Endometrial microvascular endothelial cells (primary cell): ENCODE results near the gene FSTL1. TPM values are rescaled to one million over a fixed set of nuclear protein-coding genes. Genes with fewer than 3 reads are reported as not detected.
"Not testable (repeated sequence)": the region's sequence is repeated elsewhere in the genome, so short reads cannot be mapped to it uniquely, and the experiment has no call there.

Experiments used
- in situ Hi-C: cut with HindIII; loops from 2 replicates; pipeline ENCODE4 v1.10.0; 2017; ENCODE audit warnings: low sequenced_read_pairs, low pct_unique_long_range_greater_than_20kb; ENCODE audit errors: inconsistent ontology term
- total RNA-seq: library from RNA; depleted of rRNA; stranded (reverse); fragments of >200 nt; gene quantifications from one replicate; pipeline ENCODE4 v1.2.3, GENCODE V29; 2015; ENCODE audit errors: inconsistent ontology term

FSTL1 gene
- total RNA-seq, 1 donor from 2014 or later = 534 TPM

DNA sequence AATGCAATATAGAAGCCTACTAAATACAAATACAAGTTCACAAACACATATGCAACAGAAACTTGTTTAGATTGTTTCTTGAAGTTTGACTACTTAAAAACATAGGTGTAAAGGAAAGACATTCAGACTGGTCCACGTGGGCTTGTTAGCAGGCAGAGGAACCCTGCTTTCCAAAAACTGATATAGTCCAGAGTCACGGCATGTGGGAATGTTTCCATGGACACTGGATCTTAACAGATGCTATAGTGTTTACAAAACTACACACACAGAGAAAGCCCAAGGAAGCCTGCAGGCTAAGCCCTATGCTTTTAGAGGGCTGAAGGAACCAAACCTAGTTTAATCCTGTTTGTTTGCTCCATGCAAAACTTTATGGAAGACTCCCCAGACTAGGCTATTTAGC lies 56.4 kb downstream of the FSTL1 start:
- in situ Hi-C loops = no loop called here

DNA sequence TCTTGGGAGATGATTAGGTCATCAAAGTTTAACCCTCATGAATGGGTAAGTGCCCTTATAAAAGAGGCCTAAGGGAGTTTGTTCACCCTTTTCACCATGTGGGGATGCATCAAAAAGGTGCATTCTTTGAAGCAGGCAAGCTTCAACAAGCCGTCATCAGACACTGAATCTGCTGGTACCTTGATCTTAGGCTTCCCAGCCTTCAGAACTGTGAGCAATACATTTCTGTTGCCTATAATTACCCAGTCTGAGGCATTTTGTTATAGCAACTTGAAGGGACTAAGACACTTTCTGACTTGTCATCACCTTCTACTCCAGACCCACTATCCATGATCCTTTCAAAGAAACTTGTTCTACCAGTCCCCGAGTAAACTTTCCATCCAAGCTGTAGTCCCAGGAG lies 57.0 kb downstream of the FSTL1 start:
- in situ Hi-C loops = no loop called here

DNA sequence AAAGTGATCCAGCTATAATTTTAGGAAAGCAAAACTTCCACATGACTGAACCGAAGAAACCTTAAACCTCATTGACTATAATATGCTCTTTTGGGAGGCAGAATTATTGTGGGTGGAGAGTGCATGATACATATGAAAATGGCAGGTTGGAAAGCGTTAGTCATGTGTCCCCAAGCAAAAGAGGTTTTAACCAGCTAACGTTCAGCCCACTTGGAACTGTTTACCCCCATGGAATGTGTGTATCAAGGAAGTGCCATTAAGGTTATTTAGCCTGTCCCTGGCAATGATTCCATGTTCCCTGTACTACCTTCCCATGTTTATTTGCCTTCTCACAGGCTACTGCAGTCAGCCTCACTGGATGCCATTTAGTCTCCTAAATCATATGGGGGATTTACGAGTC lies 57.5 kb downstream of the FSTL1 start:
- in situ Hi-C loops = no loop called here

DNA sequence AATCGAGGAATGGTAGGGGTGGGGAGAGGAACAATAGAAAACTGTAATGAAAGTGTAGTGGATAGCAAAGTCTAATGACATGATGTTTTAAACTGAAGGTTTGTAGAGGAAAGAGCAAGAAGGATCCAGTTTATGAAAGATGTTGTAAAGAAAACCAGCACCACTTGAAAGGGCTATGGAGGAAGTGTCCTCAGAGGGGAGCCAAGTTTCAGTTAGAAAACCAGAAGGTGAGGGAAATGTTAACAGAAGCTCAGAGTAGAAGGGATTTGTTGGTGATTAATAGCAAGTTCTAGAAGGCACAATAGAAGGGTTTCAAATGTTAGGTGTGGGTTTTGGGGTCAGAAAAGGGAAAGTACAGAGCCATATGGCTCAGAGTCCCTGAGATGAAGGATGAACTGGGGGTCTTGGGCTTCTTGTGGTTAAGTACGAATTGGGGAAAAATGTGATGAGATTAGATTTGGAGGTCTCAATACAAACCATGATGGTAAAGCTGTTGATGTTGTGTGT lies 67.8 kb downstream of the FSTL1 start:
- in situ Hi-C loops = no loop called here

DNA sequence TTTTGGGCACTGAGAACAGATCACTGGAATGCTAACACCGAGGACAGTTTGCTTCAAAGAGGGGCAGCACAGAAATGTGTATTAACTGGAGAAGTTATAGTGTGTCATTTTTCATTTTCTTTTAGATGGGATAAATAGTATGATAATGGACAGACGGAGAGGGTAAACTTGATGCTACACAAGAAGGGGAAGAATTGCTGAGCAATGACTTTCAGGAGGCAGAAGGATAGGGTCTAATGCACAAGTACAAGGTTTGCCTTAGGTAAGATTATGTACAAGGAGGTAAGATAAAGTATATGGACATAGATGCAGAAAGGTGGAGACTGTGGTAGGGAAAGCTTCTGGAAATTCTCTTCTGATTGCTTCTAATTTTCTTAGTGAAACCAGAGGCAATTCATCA lies 69.3 kb downstream of the FSTL1 start:
- in situ Hi-C loops = no loop called here

DNA sequence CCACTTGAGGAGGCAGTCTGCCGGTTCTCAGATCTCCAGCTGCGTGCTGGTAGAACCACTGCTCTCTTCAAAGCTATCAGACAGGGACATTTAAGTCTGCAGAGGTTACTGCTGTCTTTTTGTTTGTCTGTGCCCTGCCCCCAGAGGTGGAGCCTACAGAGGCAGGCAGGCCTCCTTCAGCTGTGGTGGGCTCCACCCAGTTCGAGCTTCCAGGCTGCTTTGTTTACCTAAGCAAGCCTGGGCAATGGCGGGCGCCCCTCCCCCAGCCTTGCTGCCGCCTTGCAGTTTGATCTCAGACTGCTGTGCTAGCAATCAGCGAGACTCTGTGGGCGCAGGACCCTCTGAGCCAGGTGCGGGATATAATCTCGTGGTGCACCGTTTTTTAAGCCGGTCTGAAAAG lies 72.8 kb downstream of the FSTL1 start:
- in situ Hi-C loops = not testable (repeated sequence)

DNA sequence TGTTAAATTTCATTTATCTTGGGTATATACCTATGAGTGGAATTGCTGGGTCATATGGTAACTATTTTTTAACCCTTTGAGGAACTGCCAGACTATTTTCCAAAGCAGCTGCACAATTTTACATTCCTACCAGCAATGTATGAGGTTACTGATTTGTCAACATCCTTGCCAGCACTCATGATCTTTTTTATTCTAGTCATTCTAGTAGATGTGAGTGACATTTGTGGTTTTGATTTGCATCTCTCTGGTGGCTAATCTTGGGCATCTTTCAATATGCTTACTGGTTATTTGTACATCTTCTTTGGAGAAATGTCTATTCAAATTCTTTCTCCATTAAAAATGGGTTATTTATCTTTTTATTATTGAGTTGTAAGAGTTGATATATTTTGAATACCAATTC lies 80.3 kb downstream of the FSTL1 start:
- in situ Hi-C loops = no loop called here

DNA sequence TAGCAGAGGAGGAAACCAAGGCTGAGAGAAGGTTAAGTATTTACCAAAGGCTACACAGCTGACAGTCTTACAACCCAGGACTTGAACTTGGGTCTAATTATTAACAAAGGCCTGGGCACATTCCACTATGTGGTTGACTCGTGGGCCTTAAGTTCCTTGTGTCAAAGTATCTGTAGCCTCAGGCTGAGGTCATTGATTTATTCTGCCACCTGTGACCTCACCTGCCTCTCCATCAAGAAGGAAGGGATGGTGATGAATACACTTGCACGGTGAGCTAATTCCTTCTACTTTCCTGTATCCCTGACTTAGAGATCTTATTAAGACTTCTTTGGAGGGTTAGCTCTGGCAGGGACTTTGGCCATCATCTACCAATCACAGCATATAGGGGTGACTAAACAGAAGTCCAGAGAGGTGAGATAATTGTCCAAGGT lies 81.7 kb downstream of the FSTL1 start:
- in situ Hi-C loops = no loop called here

DNA sequence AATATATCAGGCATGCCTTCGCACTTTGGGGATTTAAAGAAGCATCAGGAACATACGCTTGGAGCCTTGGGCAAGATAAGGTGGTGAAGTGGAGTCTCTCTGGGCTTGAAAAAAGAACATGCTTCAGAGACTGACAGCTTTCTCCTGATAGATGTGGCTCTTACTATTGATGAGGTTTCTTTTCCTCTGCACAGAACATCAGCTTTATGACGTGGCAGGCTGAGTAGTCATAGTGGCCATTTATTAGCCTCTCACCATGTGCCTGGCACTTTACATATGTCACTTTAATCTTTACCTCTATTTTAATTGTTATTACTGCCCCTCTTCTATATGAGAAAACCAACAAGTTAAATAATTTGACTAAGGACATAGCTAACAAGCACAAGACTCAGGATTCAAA lies 82.6 kb downstream of the FSTL1 start:
- in situ Hi-C loops = no loop called here

DNA sequence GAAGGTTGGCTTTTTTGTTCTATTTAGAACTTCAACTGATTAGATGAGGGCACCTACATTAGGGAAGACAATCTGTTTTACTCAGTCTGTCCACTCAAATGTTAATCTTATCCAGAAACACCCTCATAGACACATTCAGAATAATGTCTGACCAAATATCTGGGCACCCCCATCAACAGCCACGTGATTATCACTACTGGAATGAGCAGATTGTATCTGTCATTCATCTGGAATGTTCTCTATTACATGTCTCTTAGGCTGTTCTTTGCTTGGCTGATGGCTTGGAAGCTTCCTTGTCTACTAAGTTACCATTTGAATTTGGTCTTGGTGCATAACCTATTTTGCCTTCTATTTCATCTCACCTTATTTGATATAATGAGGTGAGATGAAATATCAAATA lies 86.0 kb downstream of the FSTL1 start:
- in situ Hi-C loops = no loop called here

DNA sequence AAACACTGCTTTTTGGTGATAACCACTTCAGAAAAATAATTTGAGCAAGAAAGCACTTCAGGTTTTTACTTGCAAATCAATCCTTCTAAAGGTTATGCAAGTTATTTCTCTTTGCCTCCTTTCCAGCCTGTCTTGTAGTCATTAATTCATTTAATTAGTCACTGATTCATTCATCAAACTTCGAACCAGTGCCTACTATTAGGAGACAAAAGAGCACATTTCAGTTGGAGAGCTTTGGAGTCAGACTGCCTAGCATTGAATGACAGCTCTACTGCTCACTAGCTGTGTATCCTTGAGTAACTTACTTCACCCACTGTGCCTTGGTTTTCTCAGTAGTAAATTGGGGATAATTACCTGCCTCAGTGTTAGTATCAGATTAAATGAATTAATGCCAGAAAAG lies 86.7 kb downstream of the FSTL1 start:
- in situ Hi-C loops = no loop called here

DNA sequence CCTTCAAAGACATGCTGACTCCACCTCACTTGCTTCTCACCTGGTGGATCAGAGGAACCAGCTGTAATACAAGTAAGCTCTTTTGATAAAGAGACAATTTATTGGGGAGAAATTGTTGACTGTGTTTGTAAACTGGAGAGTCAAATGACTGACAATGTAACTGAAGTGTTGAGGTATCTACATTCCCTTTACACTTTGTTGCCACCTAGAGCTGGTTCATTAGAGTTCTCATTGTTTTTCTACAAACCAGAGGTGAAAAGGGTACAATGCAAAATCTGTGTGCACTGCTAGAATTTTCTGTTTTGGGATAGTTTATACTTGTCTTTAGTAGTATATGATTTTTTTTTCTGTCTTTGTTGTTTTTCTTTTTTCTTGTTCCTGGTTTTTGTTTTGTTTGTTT lies 93.0 kb downstream of the FSTL1 start:
- in situ Hi-C loops = no loop called here

DNA sequence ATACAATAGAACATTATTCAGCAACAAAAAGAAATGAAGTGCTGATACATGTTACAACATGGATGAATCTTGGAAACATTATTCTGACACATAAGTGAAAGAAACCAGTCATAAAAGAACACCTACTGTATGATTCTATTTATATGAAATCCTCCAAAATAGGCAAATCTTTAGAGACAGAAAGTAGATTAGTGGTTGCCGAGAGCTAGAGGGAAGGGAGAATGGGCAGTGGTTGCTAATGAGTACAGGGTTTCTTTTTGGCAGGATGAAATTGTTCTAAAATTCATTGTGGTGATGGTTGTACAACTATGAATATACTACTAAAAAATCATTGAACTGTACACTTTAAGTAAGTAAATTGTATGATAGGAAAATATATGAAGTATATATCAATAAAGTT lies 95.3 kb downstream of the FSTL1 start:
- in situ Hi-C loops = no loop called here

DNA sequence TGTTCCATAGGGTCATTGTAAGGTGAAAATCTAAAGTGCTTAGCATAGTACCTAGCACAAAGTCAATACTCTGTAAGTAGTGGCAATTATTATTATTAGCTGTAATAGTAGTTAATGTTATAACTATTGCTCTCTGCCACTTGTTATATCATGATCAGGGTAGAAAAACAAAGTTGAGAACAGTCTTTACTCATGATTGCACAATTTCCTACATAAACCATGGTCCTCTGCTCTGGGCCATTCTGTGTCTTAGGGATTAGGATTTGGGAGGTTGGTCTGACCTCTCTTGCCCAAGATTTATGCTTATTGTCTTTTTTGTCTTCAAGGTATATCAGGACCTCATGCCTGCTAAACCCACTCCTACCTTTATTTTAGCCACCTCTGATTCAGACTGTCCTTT lies 97.3 kb downstream of the FSTL1 start:
- in situ Hi-C loops = no loop called here

DNA sequence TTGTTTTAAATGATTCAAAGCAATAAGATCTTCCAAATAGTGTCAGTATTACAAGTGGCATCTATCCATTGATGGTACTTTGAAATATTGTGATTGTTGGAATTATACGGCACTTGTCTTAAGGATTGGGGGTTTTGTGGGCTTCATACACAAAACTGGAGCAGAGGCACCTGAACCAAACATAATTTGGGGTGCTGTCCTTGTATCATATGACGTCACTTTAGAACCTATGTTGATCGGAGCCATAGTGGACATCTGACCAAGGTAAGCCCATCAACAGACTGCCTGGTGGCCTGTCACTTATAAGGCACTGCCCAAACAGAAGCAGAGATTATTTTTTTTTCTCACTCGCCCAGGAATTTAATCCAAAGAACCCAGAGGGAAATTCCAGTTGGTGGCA lies 98.8 kb downstream of the FSTL1 start:
- in situ Hi-C loops = no loop called here

DNA sequence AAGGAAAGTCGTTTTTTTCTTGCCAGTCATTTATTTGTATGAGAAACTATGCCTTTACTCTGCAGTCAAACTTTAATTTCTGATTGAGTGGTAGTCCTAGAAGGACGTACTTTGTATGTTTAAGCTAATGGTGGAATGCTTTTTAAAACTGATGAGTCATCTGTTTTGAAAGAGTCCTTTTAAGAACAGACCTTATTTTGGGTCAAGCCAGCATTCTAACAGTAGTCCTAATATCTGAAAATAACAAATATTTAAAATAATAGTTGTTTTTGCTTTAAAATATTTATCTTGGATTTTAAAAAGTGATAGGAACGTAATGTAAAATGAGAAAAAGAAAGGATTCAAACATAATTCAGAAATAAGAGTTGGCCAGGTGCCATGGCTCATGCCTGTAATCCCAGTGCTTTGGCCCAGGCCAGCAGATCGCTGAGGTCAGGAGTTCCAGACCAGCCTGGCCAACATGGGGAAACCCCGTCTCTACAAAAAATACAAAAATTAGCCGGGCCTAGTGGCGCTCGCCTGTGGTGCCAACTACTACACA lies 100.3 kb downstream of the FSTL1 start:
- in situ Hi-C loops = no loop called here

DNA sequence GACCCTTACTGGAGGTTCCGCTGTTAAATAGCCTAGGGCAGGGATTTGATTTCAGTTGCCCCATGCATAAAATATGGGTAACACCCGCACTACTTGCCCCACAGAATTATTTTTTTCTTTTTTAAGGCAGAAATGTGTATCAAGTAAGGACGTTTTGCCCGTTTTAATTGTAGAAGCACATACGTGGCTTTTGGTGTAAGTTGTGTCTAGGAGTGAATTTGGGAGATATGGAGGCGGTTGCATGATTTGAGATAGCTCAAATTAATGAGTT lies 101.0 kb downstream of the FSTL1 start:
- in situ Hi-C loops = no loop called here

DNA sequence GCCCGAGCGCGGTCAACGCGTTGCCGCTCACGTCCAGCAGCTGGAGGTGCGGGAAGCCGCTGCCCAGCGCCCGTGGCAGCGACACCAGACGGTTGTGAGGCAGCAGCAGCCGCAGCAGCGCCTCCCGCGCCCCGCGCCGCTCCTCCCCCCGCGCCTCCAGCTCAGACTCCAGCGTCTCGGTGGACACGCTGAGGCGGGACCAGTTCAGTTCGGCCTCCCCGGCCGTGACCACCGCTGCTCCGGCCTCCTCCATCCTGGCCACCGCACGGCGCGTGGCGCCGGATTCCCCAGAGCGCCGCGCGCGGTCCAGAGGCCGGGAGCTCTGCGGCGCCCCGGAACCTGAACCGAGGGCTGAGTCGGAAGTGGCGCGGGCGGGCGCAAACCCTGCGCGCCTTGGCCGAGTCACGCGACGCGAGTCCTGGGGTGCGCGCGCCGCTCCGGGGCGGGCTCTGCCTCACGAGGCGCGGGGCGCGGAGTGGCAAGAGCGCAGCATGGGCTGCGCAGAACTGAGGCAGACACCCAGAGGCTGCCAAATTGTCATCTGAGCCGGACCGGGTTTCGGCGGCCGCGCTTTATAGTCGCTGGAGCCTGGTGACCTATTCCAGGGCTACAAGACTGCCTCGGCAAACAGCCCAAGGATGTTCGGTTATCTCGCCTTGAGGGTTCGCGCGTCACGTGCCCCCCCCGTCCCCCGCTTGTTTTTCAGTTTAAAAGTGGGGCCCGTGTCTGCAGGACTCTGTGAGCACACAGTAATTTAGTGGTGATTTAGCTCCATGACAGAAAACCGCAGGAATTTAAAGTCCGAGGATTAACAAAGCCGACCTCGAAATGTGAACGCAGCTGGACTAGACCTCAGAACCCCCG lies 101.6 kb downstream of the FSTL1 start, which contains the start of gene LRRC58:
TSS of gene LRRC58 (minus strand) at position 364 of the 864 bp plus-strand sequence. CDS start at position 253, 111 bp downstream.
- in situ Hi-C loops = no loop called here

DNA sequence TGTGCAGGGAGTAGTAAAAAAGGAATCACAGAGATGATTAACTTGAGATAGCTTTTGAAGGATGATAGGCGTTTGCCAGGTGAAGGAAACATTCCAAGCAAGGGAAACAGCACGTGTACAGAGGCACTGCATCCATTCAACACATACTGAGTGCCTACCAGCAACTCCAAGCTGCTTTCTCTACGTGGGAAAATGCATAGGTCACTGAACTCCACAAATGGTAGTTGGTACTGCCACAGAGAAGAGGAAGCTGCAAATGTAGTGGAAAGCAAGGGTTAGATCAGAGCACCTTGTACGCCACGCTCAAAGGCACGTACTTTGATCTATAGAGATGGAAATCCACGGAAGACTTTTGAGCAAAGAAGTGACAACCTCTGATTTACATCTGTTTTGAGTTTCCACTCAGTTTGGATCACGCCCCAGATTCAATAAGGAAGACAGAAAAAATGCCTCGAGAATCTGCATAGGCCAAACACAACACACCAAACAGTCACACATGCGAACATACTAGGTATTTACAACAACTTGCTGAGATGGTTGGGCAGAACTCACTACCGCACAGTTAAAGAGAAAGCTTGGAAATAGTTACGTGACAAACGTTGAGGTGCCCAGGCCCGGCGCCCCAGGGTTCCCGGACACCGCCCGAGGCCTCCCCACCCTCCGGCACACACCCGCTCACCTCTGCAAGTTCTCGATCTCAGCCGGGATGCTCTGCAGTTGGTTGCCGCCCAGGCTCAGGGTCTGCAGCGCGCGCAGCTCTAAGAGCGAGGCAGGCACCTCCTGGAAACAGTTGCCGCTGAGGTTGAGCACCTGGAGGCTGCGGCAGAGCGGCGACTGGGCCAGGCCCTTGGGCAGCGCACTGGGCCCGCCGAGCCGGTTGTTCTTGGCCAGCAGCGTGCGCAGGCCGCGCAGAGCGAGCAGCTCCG lies 102.5 kb downstream of the FSTL1 start:
- in situ Hi-C loops = no loop called here

DNA sequence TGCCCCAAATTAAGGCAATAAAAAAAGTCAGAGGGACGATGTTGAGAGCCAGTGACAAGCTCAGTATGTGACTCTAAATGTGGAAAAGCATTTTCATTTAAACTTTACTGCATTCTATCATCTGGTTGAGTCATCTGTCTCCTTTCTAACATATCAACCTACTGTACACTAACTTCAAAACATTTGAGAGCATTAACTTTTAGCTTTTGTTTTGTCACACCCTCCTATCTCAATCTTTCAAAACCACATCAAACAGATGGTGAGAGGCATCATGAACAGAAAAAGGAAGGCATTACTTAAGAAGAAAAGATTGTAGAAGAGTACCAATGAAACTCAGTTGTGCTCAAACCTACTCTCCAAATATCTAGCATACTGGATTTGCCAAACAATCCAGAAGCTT lies 106.4 kb downstream of the FSTL1 start:
- in situ Hi-C loops = no loop called here
